GM23248 (cell line): Measurements from ENCODE around the gene EIF4E2.

ENCODE experiments used
- EZH2 ChIP-seq: fragments of 200-600 bp; sonication (generic); IDR thresholded peaks from 2 replicates; pipeline ENCODE4 v1.6.1; 2018; ENCODE audit warnings: antibody characterized with exemption, mild to moderate bottlenecking; ENCODE audit not compliant: insufficient read depth, poor library complexity, severe bottlenecking
- EZH2phosphoT487 ChIP-seq: fragments of 200-600 bp; sonication (generic); IDR thresholded peaks from 2 replicates; pipeline ENCODE4 v1.6.1; 2018; ENCODE audit warnings: antibody characterized with exemption, moderate library complexity, mild to moderate bottlenecking, low read depth; ENCODE audit not compliant: insufficient read depth

- TF ChIP-seq EZH2phosphoT487 (no peak), EZH2 (no peak)
Measured at GRCh38 chr2:232551250-232551638, 755 bp downstream of the EIF4E2 start.
